ENCODE data around the gene GALR2.

GALR2 gene

GRCh38 chr17:76080768-76081287 is 6.2 kb downstream of the GALR2 start:
- H3K27ac ChIP-seq (ENCODE audit: low read depth, low read length, poor library complexity, severe bottlenecking) = no peak overlapping the region
- no peak overlapping the region for H2AFZ ChIP-seq (ENCODE audit: low read length)
- H3K27me3 ChIP-seq (ENCODE audit: insufficient read depth, low read length) = peaks cover 14% of the 10 kb centered on the region
- no peaks in the 10 kb centered on the region for H4K20me1 ChIP-seq (ENCODE audit: insufficient read depth, low read length)
- H3K4me1 ChIP-seq (ENCODE audit: insufficient read depth, low read length, severe bottlenecking) = no peaks in the 10 kb centered on the region
- H3K4me2 ChIP-seq (ENCODE audit: low read length) = no peak overlapping the region
- peaks cover 35% of the 10 kb centered on the region for H3K36me3 ChIP-seq (ENCODE audit: insufficient read depth, low read length)
- H3K9ac ChIP-seq (ENCODE audit: low read length) = no peak overlapping the region
- H3F3A ChIP-seq (ENCODE audit: insufficient read depth, low read length) = no peaks in the 10 kb centered on the region
- no peaks in the 10 kb centered on the region for H3K9me2 ChIP-seq (ENCODE audit: low read depth, low read length)
- H3K9me3 ChIP-seq (ENCODE audit: low read length) = no peaks in the 10 kb centered on the region
- TF ChIP-seq CTCF (IDR thresholded peaks at IDR 0.05; ENCODE audit: low read length) (no peak), EZH2 (IDR thresholded peaks at IDR 0.05; ENCODE audit: borderline replicate concordance, low read length) (no peak)
- no peak overlapping the region for H3K4me3 ChIP-seq (ENCODE audit: low read depth, low read length, poor library complexity, severe bottlenecking)
- H3K79me2 ChIP-seq (ENCODE audit: insufficient read depth, low read length) = no peaks in the 10 kb centered on the region

GRCh38 chr17:76081295-76082210 is 7.0 kb downstream of the GALR2 start:
- no peak overlapping the region for H3K27ac ChIP-seq (ENCODE audit: low read depth, low read length, poor library complexity, severe bottlenecking)
- no peak overlapping the region for H3K9ac ChIP-seq (ENCODE audit: low read length)
- no peaks in the 10 kb centered on the region for H3K9me3 ChIP-seq (ENCODE audit: low read length)
- TF ChIP-seq EZH2 (IDR thresholded peaks at IDR 0.05; ENCODE audit: borderline replicate concordance, low read length) (no peak), CTCF (IDR thresholded peaks at IDR 0.05; ENCODE audit: low read length) (no peak)
- H2AFZ ChIP-seq (ENCODE audit: low read length) = no peak overlapping the region
- peaks cover 38% of the 10 kb centered on the region for H3K36me3 ChIP-seq (ENCODE audit: insufficient read depth, low read length)
- H4K20me1 ChIP-seq (ENCODE audit: insufficient read depth, low read length) = no peaks in the 10 kb centered on the region
- no peak overlapping the region for H3K4me2 ChIP-seq (ENCODE audit: low read length)
- H3K4me3 ChIP-seq (ENCODE audit: low read depth, low read length, poor library complexity, severe bottlenecking) = no peak overlapping the region
- H3K9me2 ChIP-seq (ENCODE audit: low read depth, low read length) = no peaks in the 10 kb centered on the region
- H3K27me3 ChIP-seq (ENCODE audit: insufficient read depth, low read length) = peaks cover 14% of the 10 kb centered on the region
- H3K4me1 ChIP-seq (ENCODE audit: insufficient read depth, low read length, severe bottlenecking) = no peaks in the 10 kb centered on the region
- H3F3A ChIP-seq (ENCODE audit: insufficient read depth, low read length) = no peaks in the 10 kb centered on the region
- no peaks in the 10 kb centered on the region for H3K79me2 ChIP-seq (ENCODE audit: insufficient read depth, low read length)

- Histone ChIP-seq H3K27ac (ENCODE audit: low read depth, low read length, poor library complexity, severe bottlenecking) (no peak overlapping the region), H3K27me3 (ENCODE audit: insufficient read depth, low read length) (peaks cover 8% of the 10 kb centered on the region), H3K9me3 (ENCODE audit: low read length) (no peaks in the 10 kb centered on the region), H3K4me1 (ENCODE audit: insufficient read depth, low read length, severe bottlenecking) (no peaks in the 10 kb centered on the region), H3K9ac (ENCODE audit: low read length) (no peak overlapping the region), H3K36me3 (ENCODE audit: insufficient read depth, low read length) (peaks cover 38% of the 10 kb centered on the region), H3K79me2 (ENCODE audit: insufficient read depth, low read length) (no peaks in the 10 kb centered on the region), H4K20me1 (ENCODE audit: insufficient read depth, low read length) (no peaks in the 10 kb centered on the region), H3K9me2 (ENCODE audit: low read depth, low read length) (no peaks in the 10 kb centered on the region), H2AFZ (ENCODE audit: low read length) (no peak overlapping the region), H3F3A (ENCODE audit: insufficient read depth, low read length) (no peaks in the 10 kb centered on the region), H3K4me2 (ENCODE audit: low read length) (no peak overlapping the region), H3K4me3 (ENCODE audit: low read depth, low read length, poor library complexity, severe bottlenecking) (no peak overlapping the region)
- TF ChIP-seq EZH2 (IDR thresholded peaks at IDR 0.05; ENCODE audit: borderline replicate concordance, low read length) (no peak), CTCF (IDR thresholded peaks at IDR 0.05; ENCODE audit: low read length) (no peak)
These were observed 8.0 kb downstream of the GALR2 start for GRCh38 chr17:76082326-76083251.
